HG03045 (cell line): ENCODE results near the gene RUVBL2.
"Not testable (repeated sequence)": the region's sequence is repeated elsewhere in the genome, so short reads cannot be mapped to it uniquely, and the experiment has no call there.

Experiments
- ATAC-seq: cut with Tn5 transposase; IDR thresholded peaks from one replicate; pipeline ENCODE4 v1.9.1; 2021; ENCODE audit warnings: mild to moderate bottlenecking, moderate library complexity; ENCODE audit not compliant: unreplicated experiment

The RUVBL2 gene

DNA sequence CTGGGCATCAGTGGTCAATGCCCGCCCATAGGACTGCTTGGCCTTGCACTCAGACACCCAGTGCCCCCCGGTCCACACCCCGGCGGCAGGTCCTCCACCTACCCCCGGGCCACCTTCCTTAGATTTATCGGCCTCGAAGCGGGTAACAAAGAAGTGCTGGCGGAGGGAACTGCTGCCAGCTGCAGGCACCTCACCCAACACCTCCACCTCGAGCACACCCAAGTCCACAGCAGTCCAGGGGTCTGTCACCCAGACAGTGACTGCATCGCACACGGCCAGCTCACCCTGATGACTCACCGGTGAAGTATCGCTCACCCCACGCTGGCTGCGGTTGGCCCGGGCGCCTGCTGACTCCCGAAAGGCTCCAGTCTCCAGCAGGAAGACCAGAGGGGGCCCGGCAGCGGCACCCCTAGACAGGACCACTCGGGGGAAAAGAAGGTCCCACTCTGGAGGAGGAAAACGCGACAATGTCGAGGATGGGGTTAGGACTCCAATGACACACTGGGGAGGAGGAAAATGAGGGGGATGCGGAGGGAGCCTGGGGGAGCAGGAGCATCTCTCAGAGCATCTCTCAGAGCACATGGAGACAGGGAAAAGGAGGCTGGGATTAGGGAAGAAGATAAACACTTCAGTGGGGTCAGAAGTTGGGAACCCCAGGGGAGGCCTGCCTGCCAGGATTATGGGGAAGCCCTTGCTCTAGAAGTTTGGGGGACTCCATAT, 45.0 kb downstream of the RUVBL2 start:
- not testable (repeated sequence) for ATAC-seq

DNA sequence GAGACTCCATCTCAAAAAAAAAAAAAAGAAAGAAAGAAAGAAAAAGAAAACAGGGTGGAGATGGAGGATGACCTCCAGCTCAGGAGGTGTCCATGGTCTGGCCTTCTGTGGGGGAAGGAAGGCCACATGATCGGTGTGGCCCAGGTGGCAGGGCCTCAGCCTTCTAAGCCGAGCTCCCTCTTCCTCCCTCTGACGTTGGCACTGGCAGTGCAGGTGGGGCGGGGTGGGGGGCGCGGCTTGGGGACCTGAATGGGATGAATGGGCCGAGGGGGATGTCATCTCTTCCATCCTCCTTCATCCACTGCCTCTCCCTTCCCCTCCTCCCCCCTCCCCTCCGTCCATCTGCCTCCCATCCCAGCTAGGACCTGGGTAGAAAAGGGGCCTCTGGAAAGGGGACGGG, 46.0 kb downstream of the RUVBL2 start:
- ATAC-seq, result not testable (repeated sequence)

DNA sequence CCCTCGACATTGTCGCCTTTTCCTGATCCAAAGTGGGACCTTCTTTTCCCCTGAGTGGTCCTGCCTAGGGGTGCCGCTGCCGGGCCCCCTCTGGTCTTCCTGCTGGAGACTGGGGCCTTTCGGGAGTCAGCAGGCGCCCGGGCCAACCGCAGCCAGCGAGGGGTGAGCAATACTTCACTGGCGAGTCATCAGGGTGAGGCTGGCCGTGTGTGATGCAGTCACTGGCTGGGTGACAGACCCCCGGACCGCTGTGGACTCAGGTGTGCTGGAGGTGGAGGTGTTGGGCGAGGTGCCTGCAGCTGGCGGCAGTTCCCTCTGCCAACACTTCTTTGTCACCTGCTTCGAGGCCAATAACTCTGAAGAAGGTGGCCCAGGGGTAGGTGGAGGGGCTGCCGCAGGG, 48.5 kb downstream of the RUVBL2 start:
- ATAC-seq, result no peak

DNA sequence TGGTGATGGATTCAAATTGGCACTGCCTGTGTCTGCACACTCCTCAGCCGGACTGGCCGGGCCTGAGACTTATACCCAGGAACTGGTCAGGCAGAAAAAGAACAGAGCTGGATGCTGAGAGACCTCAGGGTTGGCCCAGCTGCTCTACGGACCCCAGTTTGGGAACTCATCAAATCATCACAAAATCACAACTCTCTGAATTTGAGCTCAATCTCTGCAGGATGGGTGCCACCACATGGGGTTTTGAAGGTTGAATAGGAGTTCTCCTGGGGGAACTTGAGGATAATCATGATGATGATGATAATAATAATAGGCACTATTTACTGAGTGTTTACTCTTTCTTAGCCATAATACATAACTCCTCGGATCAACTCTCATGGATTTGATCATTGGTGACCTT, 49.0 kb downstream of the RUVBL2 start:
- not testable (repeated sequence) for ATAC-seq

DNA sequence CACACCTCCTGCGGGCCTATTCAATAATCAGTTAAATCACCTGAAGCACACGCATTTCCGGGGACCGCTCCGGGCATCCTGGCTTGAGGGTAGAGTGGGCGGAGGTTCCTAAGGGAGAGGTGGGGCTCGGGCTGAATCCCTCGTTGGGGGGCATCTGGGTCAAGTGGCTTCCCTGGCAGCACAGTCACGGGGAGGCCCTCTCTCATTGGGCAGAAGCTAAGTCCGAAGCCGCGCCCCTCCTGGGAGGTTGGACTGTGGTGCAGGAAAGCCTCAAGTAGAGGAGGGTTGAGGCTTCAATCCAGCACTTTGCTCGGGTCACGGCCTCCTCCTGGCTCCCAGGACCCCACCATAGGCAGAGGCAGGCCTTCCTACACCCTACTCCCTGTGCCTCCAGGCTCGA, 49.9 kb downstream of the RUVBL2 start, which contains the start of gene CGB5:
Gene CGB5 (plus strand): TSS at position 301 of the 400 bp plus-strand sequence. CDS start 362 bp downstream, outside the sequence.
- not testable (repeated sequence) for ATAC-seq

DNA sequence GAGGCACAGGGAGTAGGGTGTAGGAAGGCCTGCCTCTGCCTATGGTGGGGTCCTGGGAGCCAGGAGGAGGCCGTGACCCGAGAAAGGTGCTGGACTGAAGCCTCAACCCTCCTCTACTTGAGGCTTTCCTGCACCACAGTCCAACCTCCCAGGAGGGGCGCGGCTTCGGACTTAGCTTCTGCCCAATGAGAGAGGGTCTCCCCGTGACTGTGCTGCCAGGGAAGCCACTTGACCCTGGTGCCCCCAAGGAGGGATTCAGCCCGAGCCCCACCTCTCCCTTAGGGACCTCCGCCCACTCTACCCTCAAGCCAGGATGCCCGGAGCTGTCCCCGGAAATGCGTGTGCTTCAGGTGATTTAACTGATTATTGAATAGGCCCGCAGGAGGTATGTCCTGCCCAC, 55.3 kb downstream of the RUVBL2 start, which contains the start of gene CGB8:
Gene CGB8 (minus strand): TSS at position 101 of the 400 bp plus-strand sequence. CDS start 372 bp downstream, outside the sequence.
- ATAC-seq, result not testable (repeated sequence)

DNA sequence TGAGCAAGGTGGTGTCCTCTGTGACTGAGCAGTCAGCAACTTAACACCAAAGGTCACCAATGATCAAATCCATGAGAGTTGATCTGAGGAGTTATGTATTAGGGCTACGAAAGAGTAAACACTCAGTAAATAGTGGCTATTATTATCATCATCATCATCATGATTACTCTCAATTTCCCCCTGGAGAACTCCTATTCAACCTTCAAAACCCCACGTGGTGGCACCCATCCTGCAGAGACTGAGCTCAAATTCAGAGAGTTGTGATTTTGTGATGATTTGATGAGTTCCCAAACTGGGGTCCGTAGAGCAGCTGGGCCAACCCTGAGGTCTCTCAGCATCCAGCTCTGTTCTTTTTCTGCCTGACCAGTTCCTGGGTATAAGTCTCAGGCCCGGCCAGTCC, 56.1 kb downstream of the RUVBL2 start:
- ATAC-seq, result not testable (repeated sequence)

DNA sequence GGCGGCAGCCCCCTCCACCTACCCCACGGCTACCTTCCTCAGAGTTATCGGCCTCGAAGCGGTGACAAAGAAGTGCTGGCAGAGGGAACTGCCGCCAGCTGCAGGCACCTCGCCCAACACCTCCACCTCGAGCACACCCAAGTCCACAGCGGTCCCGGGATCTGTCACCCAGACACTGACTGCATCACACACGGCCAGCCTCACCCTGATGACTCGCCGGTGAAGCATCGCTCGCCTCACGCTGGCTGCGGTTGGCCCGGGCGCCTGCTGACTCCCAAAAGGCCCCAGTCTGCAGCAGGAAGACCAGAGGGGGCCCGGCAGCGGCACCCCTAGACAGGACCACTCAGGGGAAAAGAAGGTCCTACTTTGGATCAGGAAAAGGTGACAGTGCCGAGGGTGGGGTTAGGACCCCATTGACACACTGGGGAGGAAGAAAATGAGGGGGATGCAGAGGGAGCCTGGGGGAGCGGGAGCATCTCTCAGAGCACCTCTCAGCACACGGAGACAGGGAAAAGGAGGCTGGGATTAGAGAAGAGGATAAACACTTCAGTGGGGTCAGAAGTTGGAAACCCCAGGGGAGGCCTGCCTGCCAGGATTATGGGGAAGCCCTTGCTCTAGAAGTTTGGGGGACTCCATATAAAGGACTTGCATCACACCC, 56.8 kb downstream of the RUVBL2 start:
- ATAC-seq, result not testable (repeated sequence)

DNA sequence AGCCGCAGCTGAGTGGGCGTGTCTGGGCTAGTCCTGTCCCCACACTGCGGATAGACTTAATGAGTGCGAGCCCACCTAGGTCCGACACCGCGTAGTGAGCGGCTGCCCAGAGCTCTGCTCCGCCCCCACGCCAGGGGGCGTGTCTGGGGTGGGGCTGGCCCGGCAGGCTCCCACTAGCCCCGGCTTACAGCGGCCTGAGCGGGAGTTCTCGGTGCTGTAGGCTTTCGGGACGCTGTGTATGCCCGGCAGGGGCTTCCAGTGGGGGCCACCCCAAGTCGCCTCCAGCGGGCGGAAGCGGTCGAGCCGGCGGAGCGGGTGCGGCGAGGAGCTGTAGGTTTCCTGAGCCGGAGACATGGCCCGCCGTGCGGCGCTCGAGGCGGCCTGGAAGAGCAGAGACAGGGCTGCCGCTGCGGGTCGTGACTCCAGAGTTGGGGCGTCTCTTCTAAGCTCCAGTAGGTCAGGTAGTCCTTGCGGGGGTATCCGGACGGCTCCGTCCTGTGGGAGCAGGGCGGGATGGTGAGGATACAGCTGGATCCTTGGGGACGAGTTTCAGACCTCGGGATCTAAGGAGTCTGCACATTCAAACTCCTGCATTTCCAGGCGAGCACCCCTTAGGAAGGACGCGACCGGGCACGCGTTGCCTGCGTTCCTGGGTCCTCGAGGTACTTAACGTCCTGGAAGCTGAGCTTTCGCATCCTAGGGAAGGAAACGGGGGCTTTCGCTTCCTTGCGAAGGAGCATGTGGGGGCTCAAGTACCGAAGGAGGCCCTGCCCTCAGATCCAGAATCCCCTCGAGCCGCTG, 62.6 kb downstream of the RUVBL2 start:
- ATAC-seq, result no peak

DNA sequence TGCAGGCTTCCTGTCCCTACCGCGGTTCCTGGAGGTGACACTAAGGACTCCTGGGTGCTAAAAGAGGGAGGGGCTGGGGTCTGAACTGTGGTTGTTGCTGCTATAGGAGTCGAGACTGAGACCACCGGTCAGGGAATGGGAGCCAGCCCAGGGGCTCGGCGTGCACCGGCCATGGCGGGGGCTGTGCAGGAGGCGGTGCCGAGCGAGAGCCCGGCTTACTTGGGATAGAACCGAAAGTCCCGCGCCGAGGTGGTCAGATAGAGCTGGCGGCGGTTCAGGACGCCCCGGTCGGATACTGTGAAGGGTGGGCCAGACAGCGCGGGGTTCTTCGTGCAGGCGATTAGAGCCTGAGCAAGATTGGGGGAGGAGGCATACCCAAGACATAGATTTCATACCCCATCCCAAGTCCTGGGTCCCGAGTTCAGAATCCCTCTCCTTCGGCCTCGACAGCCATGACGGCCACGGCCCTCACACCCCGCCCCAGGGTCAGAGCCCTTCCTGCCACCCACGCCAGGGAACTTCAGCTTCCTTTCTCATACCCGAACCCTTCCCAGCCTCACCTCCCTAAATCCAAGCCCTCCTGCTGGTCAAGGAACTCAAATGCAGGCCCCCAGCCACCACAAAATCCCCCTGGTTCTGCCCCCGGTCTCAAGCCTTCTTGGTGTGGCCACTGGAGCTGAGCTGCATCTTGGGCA, 63.4 kb downstream of the RUVBL2 start:
- ATAC-seq, result not testable (repeated sequence)

DNA sequence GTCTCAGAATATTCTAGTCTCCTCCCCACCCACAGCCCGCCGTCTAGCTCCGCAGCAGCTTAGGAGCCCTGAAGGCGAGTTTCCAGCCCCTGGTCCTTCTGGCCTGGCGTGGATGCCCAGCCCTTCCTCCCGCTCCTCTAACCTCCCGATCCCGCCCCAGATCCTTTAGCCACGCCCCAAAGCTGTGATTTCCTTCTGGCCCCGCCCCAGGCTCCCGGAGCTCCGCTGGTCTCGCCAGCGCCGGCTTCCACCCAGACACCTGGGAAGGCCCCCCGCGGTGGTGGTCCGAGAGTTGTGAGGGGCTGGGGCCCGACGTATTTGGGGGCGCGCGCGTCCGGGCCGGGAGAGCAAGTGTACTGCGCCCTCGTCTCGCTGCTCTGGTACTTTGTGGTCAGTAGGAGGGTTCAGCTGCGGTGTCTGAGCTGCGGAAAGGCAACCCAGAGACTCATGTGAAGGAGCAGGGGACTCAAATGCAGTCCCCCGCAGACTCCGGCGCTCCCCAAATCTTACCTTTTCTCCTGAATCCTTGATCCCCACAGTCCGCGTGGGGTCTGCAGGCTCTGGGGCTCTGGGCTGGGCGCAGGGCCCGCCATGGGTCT, 64.0 kb downstream of the RUVBL2 start, which contains the start of gene CGB7:
Gene CGB7 (minus strand): TSS at position 114 of the 599 bp plus-strand sequence. CDS start 2,374 bp downstream, outside the sequence.
- ATAC-seq, result no peak

DNA sequence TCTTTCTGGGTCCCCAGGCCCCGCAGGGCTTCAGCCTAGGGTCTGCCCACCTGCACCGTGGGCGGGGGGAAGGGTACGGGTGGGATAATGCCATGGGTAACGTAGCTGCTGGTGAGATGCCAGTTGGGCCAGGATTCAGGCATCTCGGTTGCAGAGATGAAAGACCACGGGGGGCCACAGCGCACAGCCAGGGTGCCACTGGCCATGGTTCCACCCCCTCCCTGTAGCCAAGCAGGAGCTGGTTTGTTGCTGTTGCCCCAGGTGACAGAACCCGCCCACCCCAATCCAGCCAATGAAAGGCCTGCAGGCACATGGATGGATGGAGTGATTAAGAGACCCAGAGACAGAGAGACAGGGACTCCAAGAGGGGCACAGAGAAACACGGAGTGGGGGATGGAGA, 64.9 kb downstream of the RUVBL2 start:
- ATAC-seq, result no peak

DNA sequence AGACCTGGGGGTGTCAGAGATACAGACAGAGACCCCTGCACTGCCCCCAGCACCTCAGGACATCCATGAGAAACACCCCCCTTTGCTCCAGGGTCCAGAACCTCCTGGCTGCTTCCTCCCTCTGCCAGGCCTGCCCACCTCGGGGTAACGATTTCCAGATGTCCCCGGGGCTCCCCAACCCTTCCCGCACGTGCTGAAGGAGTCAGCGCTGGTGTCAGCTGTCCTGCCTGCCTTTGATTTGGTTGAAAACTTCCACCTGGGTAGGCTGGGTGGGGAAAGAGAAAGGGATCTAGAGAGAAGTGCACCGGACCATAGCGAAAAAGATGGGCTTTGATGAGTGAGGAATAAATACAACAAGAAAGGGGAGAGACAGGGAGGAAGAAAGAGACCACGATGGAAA, 65.4 kb downstream of the RUVBL2 start:
- no peak for ATAC-seq

DNA sequence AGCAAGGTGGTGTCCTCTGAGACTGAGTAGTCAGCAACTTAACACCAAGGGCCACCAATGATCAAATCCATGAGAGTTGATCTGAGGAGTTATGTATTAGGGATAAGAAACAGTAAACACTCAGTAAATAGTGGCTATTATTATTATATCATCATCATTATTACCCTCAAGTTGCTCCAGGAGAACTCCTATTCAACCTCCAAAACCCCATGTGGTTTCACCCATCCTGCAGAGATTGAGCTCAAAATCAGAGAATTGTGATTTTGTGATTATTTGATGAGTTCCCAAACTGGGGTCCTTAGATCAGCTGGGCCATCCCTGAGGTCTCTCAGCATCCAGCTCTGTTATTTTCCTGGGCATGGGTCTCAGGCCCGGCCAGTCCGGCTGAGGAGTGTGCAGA, 67.3 kb downstream of the RUVBL2 start:
- no peak for ATAC-seq

DNA sequence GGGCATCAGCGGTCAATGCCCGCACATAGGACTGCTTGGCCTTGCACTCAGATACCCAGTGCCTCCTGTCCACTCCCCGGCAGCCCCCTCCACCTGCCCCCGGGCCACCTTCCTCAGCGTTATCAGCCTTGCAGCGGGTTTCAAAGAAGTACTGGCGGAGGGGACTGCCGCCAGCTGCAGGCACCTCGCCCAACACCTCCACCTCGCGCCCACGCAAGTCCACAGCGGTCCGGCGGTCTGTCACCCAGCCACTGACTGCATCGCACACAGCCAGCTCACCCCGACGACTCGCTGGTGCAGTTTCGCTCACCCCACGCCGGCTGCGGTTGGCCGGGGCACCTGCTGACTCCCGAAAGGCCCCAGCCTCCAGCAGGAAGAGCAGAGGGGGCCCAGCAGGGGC, 67.8 kb downstream of the RUVBL2 start:
- ATAC-seq, result no peak

DNA sequence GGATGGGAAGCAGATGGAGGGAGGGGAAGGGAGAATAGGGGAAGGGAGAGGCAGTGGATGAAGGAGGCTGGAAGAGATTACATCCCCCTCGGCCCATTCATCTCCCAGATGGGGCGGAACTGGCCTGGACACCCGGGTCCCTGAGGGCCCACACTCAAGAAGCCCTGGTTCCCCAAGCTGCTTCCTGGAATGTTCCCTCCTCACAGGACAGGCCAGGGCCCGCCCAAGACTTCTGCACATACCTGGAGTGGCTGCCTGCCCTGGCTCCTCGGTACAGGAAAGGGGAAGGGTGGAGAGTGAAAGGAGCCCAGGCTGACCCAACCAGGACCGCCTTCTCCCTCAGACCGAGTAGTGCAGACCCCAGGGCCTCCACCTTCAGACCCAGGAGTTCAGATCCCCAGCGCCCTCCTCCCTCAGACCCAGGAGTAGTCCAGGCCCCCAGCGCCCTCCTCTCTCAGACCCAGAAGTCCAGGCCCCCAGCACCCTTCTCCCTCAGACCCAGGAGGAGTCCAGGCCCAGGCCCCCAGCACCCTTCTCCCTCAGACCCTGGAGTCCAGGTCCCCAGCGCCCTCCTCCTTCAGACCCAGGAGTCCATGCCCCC, 70.4 kb downstream of the RUVBL2 start:
- no peak for ATAC-seq

DNA sequence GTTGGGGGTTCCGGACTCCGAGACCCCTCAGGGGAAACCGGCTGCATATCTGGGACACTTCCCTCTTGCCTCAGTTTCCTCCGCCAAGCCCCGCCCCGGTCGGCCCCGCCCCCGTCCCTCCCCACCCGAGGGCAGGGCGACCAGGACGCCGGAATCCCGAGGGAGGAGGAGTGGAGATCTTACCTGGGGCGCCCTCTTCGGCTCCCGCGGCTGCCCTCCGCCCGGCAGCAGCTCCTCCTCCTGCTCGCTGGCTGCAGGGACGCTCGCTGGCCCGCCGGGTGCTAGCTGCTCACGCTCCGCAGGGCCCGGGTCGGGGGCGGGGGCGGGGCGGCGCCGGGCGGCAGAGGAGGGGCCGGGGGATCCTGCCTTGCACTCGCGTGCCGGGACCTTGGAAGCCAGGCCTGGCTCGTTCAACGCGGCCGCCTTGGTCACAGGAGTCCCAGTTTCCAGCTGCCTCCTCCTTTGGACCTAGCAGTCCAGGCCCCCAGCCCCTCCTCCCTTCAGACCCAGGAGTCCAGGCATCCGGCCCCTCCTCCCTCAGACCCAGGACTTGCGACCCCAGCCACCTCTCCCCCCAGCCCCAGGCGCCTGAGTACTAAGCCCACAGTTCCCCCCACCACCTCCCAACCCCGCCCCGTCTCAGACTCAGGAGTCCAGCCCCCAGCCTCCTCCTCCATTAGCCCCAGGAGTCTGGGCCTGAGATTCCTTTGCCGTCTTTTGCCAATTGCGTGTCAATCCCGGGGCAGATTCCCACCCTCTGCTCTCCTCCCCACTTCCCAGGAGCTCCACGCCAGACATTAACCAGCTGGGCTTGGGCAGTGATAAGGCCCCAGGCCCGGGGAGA, 71.3 kb downstream of the RUVBL2 start, which contains the start of gene NTF4:
Gene NTF4 (minus strand): TSS at position 51 of the 844 bp plus-strand sequence. CDS start 2,821 bp downstream, outside the sequence.
- no peak for ATAC-seq
